H1 (cell line): ENCODE data around the gene SP7. TPM values are rescaled to one million over a fixed set of nuclear protein-coding genes. Genes with fewer than 3 reads are reported as not detected.

ENCODE experiments used
- CTCF ChIA-PET: fragments of 300-600 bp; sonication (Branson Sonifier 250); formaldehyde crosslinking; loops from one replicate; lab custom pipeline; 2021; ENCODE audit not compliant: partially characterized antibody; lab: Charles Lee
- POLR2A ChIA-PET: fragments of 300-600 bp; sonication (Branson Sonifier 250); formaldehyde crosslinking; loops from one replicate; lab custom pipeline; 2021; ENCODE audit warnings: inconsistent platforms; ENCODE audit not compliant: partially characterized antibody; lab: Charles Lee
- DNase-seq, 2 experiments: peaks; one replicate each; pipeline versions ENCODE4 v3.0.0 to v3.0.0-alpha.2; 2010 to 2022; ENCODE audit warnings: low spot score in 2 of 2, low read depth in 1 of 2, mixed read lengths in 1 of 2
- FAIRE-seq: peaks from 2 replicates; lab custom pipeline; 2011; peaks lifted over from hg19 to GRCh38; lab: Jason Lieb, UNC
- H2AFZ ChIP-seq: 2 replicates; pipeline ENCODE4 v1.8.1; 2012; ENCODE audit warnings: low read length, inconsistent platforms
- H2AK5ac ChIP-seq: 2 replicates; pipeline ENCODE4 v1.6.1; 2013; ENCODE audit warnings: low read depth, low read length
- H2BK120ac ChIP-seq: replicated peaks from 2 replicates; pipeline ENCODE3; 2013; ENCODE audit warnings: low read depth, low read length, inconsistent platforms
- H2BK12ac ChIP-seq: 2 replicates; pipeline ENCODE4 v1.6.1; 2013; ENCODE audit warnings: low read depth, low read length
- H2BK15ac ChIP-seq: 2 replicates; pipeline ENCODE4 v1.6.1; 2013; ENCODE audit warnings: low read length
- H2BK20ac ChIP-seq: 2 replicates; pipeline ENCODE4 v1.6.1; 2013; ENCODE audit warnings: low read length
- H2BK5ac ChIP-seq: 2 replicates; pipeline ENCODE4 v1.6.1; 2013; ENCODE audit warnings: low read depth, low read length
- H3K14ac ChIP-seq: 2 replicates; pipeline ENCODE4 v1.6.1; 2013; ENCODE audit warnings: inconsistent platforms; ENCODE audit not compliant: insufficient read length
- H3K18ac ChIP-seq: 2 replicates; pipeline ENCODE4 v1.6.1; 2013; ENCODE audit warnings: low read length; ENCODE audit errors: extremely low read depth
- H3K23ac ChIP-seq: 2 replicates; pipeline ENCODE4 v1.6.1; 2013; ENCODE audit warnings: inconsistent platforms; ENCODE audit not compliant: insufficient read length
- H3K23me2 ChIP-seq: 2 replicates; pipeline ENCODE4 v1.6.1; 2013; ENCODE audit warnings: low read depth, low read length
- H3K27ac ChIP-seq: 2 replicates; pipeline ENCODE4 v1.6.1; 2011; ENCODE audit warnings: low read depth, low read length, inconsistent platforms
- H3K27me3 ChIP-seq, 4 experiments: replicated peaks in 1 of 4; 1 replicate in 1 of 4; 2 replicates in 3 of 4; pipeline versions ENCODE4 v1.6.1 to v1.8.1; 2011 to 2013; ENCODE audit warnings: low read length in 3 of 4, mild to moderate bottlenecking in 3 of 4, inconsistent platforms in 2 of 4, mixed read lengths in 2 of 4, moderate library complexity in 1 of 4; ENCODE audit not compliant: control insufficient read depth in 3 of 4, insufficient read depth in 3 of 4; ENCODE audit errors: extremely low read depth in 1 of 4
- H3K36me3 ChIP-seq, 4 experiments: 2 replicates each; pipeline versions ENCODE4 v1.6.1 to v1.8.1; 2011 to 2013; ENCODE audit warnings: mild to moderate bottlenecking in 4 of 4, low read length in 3 of 4, moderate library complexity in 2 of 4, control low read depth in 1 of 4, inconsistent platforms in 1 of 4; ENCODE audit not compliant: insufficient read depth in 4 of 4, control insufficient read depth in 2 of 4
- H3K4ac ChIP-seq: replicated peaks from 2 replicates; pipeline ENCODE3; 2013; ENCODE audit warnings: low read length, low read depth, mixed read lengths, inconsistent platforms; ENCODE audit not compliant: insufficient read length
- H3K4me1 ChIP-seq, 4 experiments: replicated peaks in 1 of 4; 1 replicate in 1 of 4; 2 replicates in 3 of 4; pipeline versions ENCODE4 v1.6.1 to v1.8.1; 2011 to 2013; ENCODE audit warnings: low read length in 3 of 4, inconsistent platforms in 2 of 4, mixed read lengths in 1 of 4; ENCODE audit not compliant: insufficient read depth in 4 of 4, control insufficient read depth in 3 of 4
- H3K4me2 ChIP-seq, 2 experiments: 2 replicates each; pipeline versions ENCODE4 v1.6.1 to v1.8.1; 2011 to 2013; ENCODE audit warnings: low read depth in 2 of 2, low read length in 2 of 2, control low read depth in 1 of 2, inconsistent platforms in 1 of 2, mild to moderate bottlenecking in 1 of 2; ENCODE audit not compliant: insufficient read depth in 1 of 2
- H3K4me3 ChIP-seq, 4 experiments: fragments of 200-600, 300-600 bp in 1 of 4; sonication (generic), shearing (Covaris generic), sonication (Bioruptor Twin) in 1 of 4; 2 replicates each; pipeline versions ENCODE4 v1.5.1 to v1.8.1; 2011 to 2016; ENCODE audit warnings: low read length in 4 of 4, low read depth in 3 of 4, control low read depth in 2 of 4, inconsistent platforms in 2 of 4, mild to moderate bottlenecking in 2 of 4, mixed read lengths in 1 of 4, moderate library complexity in 1 of 4; ENCODE audit not compliant: insufficient read depth in 2 of 4; ENCODE audit errors: extremely low read depth in 1 of 4
- H3K56ac ChIP-seq: replicated peaks from 2 replicates; pipeline ENCODE3; 2013; ENCODE audit warnings: low read depth, mild to moderate bottlenecking, mixed read lengths, low read length, inconsistent platforms; ENCODE audit not compliant: insufficient read length
- H3K79me1 ChIP-seq: 2 replicates; pipeline ENCODE4 v1.6.1; 2013; ENCODE audit warnings: low read depth, low read length, control low read depth
- H3K79me2 ChIP-seq, 2 experiments: 2 replicates each; pipeline versions ENCODE4 v1.6.1 to v1.8.1; 2012 to 2013; ENCODE audit warnings: low read length in 2 of 2, mild to moderate bottlenecking in 2 of 2, inconsistent platforms in 1 of 2; ENCODE audit not compliant: insufficient read depth in 2 of 2, control insufficient read depth in 1 of 2
- H3K9ac ChIP-seq, 4 experiments: replicated peaks in 1 of 4; 1 replicate in 1 of 4; 2 replicates in 3 of 4; pipeline versions ENCODE4 v1.6.1 to v1.8.1; 2011 to 2013; ENCODE audit warnings: low read depth in 3 of 4, low read length in 3 of 4, control low read depth in 2 of 4, mild to moderate bottlenecking in 2 of 4, moderate library complexity in 2 of 4, inconsistent platforms in 1 of 4; ENCODE audit errors: extremely low read depth in 1 of 4
- H3K9me3 ChIP-seq, 2 experiments: 2 replicates each; pipeline versions ENCODE4 v1.6.1 to v1.8.1; 2012 to 2013; ENCODE audit warnings: mild to moderate bottlenecking in 2 of 2, moderate library complexity in 2 of 2, control low read depth in 1 of 2, inconsistent platforms in 1 of 2, low read depth in 1 of 2, low read length in 1 of 2, mixed read lengths in 1 of 2; ENCODE audit not compliant: insufficient read depth in 2 of 2
- H4K20me1 ChIP-seq, 2 experiments: replicated peaks in 1 of 2; 2 replicates each; pipeline versions ENCODE3 to v1.8.1; 2011 to 2013; ENCODE audit warnings: inconsistent platforms in 2 of 2, low read length in 2 of 2, mild to moderate bottlenecking in 1 of 2; ENCODE audit not compliant: insufficient read depth in 2 of 2, control insufficient read depth in 1 of 2
- H4K5ac ChIP-seq: 2 replicates; pipeline ENCODE4 v1.6.1; 2013; ENCODE audit warnings: low read length, low read depth, mixed read lengths, inconsistent platforms; ENCODE audit not compliant: insufficient read length
- H4K8ac ChIP-seq: 2 replicates; pipeline ENCODE4 v1.8.0; 2013; ENCODE audit warnings: mild to moderate bottlenecking, moderate library complexity, low read length, inconsistent platforms; ENCODE audit not compliant: insufficient read depth; ENCODE audit errors: extremely low read depth
- H4K91ac ChIP-seq: replicated peaks from 2 replicates; pipeline ENCODE3; 2013; ENCODE audit warnings: low read length, mixed read lengths, inconsistent platforms; ENCODE audit not compliant: insufficient read length
- ASH2L ChIP-seq: fragments of 200-600, 300-600 bp; sonication (generic); IDR thresholded peaks from one replicate; pipeline ENCODE4 v1.7.1; 2017; ENCODE audit warnings: low read length
- CEBPB ChIP-seq: IDR thresholded peaks from 2 replicates; pipeline ENCODE4 v1.6.1; 2012; ENCODE audit warnings: low read depth, low read length
- CHD2 ChIP-seq: IDR thresholded peaks from 2 replicates; pipeline ENCODE4 v1.6.1; 2012; ENCODE audit warnings: low read length, improper control_type of control experiment
- GABPA ChIP-seq: IDR thresholded peaks from 2 replicates; pipeline ENCODE4 v1.6.1; 2011; ENCODE audit warnings: mild to moderate bottlenecking, low read length, moderate library complexity, borderline replicate concordance; ENCODE audit not compliant: insufficient read depth
- PHF8 ChIP-seq: fragments of 200-600 bp; sonication (generic); conservative IDR thresholded peaks from 2 replicates; pipeline ENCODE4 v1.7.1; 2012; ENCODE audit warnings: low read depth, mild to moderate bottlenecking, inconsistent platforms, low read length, moderate library complexity
- POLR2A ChIP-seq, 2 experiments: IDR thresholded peaks; 1 replicate in 1 of 2; 2 replicates in 1 of 2; pipeline ENCODE4 v1.6.1; 2011; ENCODE audit warnings: low read depth in 2 of 2, low read length in 2 of 2, mild to moderate bottlenecking in 2 of 2; ENCODE audit errors: control extremely low read depth in 1 of 2
- SUZ12 ChIP-seq: fragments of 200-600 bp; sonication (generic); IDR thresholded peaks from 2 replicates; pipeline ENCODE4 v1.6.1; 2012; ENCODE audit warnings: mild to moderate bottlenecking, inconsistent platforms, low read length, moderate library complexity, mixed read lengths
- WGBS, 2 experiments: shearing (Covaris generic) in 1 of 2; methylation state at CpG; one replicate each; pipeline versions ENCODE4 v1.1.6 to v1.1.7; 2013 to 2015; ENCODE audit warnings: low lambda C conversion rate in 2 of 2, mixed read lengths in 2 of 2, inconsistent platforms in 1 of 2, low coverage in 1 of 2, missing lambda C conversion rate in 1 of 2; ENCODE audit not compliant: insufficient replicate concordance in 2 of 2, insufficient coverage in 1 of 2, insufficient read length in 1 of 2; ENCODE audit errors: extremely low coverage in 1 of 2, missing lambda C conversion rate in 1 of 2; 5-methylcytosine and 5-hydroxymethylcytosine counted together
- long read RNA-seq, 2 experiments: library from RNA in 1 of 2; library from capped mRNA in 1 of 2; stranded (forward); transcript quantifications; one replicate each; pipeline ENCODE4 v2.0.0, GENCODE V29; 2021; ENCODE audit warnings: inconsistent platforms in 1 of 2
- polyA minus RNA-seq, 3 experiments: library from RNA; depleted of rRNA, polyadenylated mRNA; stranded (reverse); fragments of >200 nt; gene quantifications; 1 replicate in 2 of 3; 2 replicates in 1 of 3; pipeline ENCODE4 v1.2.3, GENCODE V29; 2011
- polyA plus RNA-seq, 7 experiments: library from polyadenylated mRNA; depleted of rRNA in 3 of 7; stranded (reverse) in 5 of 7; unstranded in 2 of 7; fragments of >200 nt in 5 of 7; fragments of 200-250 nt in 2 of 7; gene quantifications; 1 replicate in 5 of 7; 2 replicates in 1 of 7; 4 replicates in 1 of 7; pipeline versions ENCODE4 v1.2.1 to v1.2.3, GENCODE V29; 2011 to 2013; ENCODE audit warnings: missing spikeins in 2 of 7, mixed read lengths in 2 of 7
- total RNA-seq: library from RNA; stranded (reverse); fragmentation: NEBNext Ultra II Directional; extraction: Animal tissue kit (Norgen Biotek cat#: 25700); gene quantifications from 2 replicates; pipeline ENCODE4 v1.2.1, GENCODE V29; 2021

The SP7 gene
- total RNA-seq = 0.13 TPM in 1 of 2 replicates, not detected in the other
- polyA plus RNA-seq (2011; rRNA removed) = 0.12 and 0.27 TPM in 2 replicates
- polyA plus RNA-seq (2011; cell fraction: cytosol; rRNA removed) = 0.09 TPM
- polyA plus RNA-seq (2011; cell fraction: nucleus; rRNA removed) = 0.26 TPM
- 0.09 to 0.19 TPM in 2 of 4 replicates, not detected in the others for polyA plus RNA-seq (2012, experiment 1 of 2)
- 0.05 TPM for polyA plus RNA-seq (2012, experiment 2 of 2)
- 0.06 TPM for polyA plus RNA-seq (2013, experiment 1 of 2)
- 0.07 TPM for polyA plus RNA-seq (2013, experiment 2 of 2)
- polyA minus RNA-seq (2011; rRNA and poly(A)+ RNA removed) = 0.07 TPM in 1 of 2 replicates, not detected in the other
- not detected for polyA minus RNA-seq (2011; cell fraction: cytosol; rRNA and poly(A)+ RNA removed)
- polyA minus RNA-seq (2011; cell fraction: nucleus; rRNA and poly(A)+ RNA removed) = not detected
- long read RNA-seq, experiment 1 = 0 reads
- long read RNA-seq, experiment 2 = 0 reads

DNA sequence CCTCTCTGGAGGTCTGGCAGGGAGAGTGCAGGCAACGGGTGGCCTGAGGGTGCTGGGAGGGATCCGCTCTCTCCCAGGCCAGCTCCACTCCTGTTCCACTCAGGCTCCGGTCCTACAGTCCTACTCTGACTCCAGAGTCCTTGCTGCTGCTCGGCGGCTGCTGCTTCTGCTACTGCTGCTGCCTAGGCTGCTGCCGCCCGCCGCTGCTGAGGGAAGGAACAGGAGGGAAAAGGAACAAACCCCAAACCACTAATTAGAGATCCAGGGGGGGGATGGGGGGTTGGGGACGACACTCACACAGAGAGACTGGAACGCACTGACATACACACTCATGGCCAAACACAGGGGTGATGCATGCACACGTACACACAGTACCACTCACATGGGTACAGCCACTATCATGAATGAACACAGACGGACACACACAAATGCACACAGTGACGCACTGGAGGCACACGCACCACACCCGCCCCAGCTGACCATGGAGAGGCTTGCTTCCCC, at the start of gene SP7:
SP7 (minus strand) TSS at position 174 of the 501 bp plus-strand sequence. CDS start 708 bp downstream, outside the sequence.
- peak within 1 kb of the TSS; percentile 93 for H3K18ac ChIP-seq
- CTCF ChIA-PET = interaction anchor here (0.6 to 21.2 kb wide), 11 partner anchors 9 to 177 kb away, joined by 3 to 381 read pairs (median 5); partner anchors contain the start of gene AAAS
- no peak within 1 kb of the TSS for H2BK120ac ChIP-seq
- H3K4ac ChIP-seq = no peak within 1 kb of the TSS
- H3K23me2 ChIP-seq = 0 out of 2 replicates have a peak, but pooled peaks cover 4% of the 10 kb centered on the region
- no peak within 1 kb of the TSS for H3K4me3 ChIP-seq
- H2AK5ac ChIP-seq = no peak within 1 kb of the TSS
- WGBS, 2 experiments = 87% methylated on average over 15 of the region's 15 CpGs; no CpG with 5 or more reads in 1 of the 2 experiments
- H3K9me3 ChIP-seq = no peaks in the 10 kb centered on the region
- no peaks in the 10 kb centered on the region for H4K20me1 ChIP-seq
- H3K56ac ChIP-seq = no peak within 1 kb of the TSS
- FAIRE-seq = no peak
- H4K8ac ChIP-seq = no peak within 1 kb of the TSS; the same call in 1 of the 2 replicates
- peak within 1 kb of the TSS; percentile 88 for H4K91ac ChIP-seq
- H4K5ac ChIP-seq = no peak within 1 kb of the TSS
- H2BK5ac ChIP-seq = peak within 1 kb of the TSS; percentile 66; the same call in 1 of the 2 replicates
- TF ChIP-seq SUZ12 = no peak
- no peak for TF ChIP-seq CHD2
- TF ChIP-seq POLR2A (IDR thresholded peaks at IDR 0.05; ENCODE audit: control extremely low read depth in 1 of 2, low read depth in 2 of 2, low read length in 2 of 2) = no peak
- TF ChIP-seq CEBPB = no peak
- no peak for TF ChIP-seq ASH2L
- no peak for TF ChIP-seq PHF8
- TF ChIP-seq GABPA = no peak
- peak within 1 kb of the TSS; percentile 95; the same call in 1 of the 2 replicates for H2BK12ac ChIP-seq
- no peaks in the 10 kb centered on the region for H3K79me1 ChIP-seq
- H3K79me2 ChIP-seq = no peaks in the 10 kb centered on the region
- POLR2A ChIA-PET = interaction anchor here (0.8 to 2.3 kb wide), 7 partner anchors 8 to 165 kb away, joined by 3 to 19 read pairs (median 5); partner anchors contain the start of gene TARBP2
- peak within 1 kb of the TSS in 1 of 2 experiments; percentile 39; a peak in 2 of 4 replicates for H3K4me2 ChIP-seq
- no peak within 1 kb of the TSS for H3K23ac ChIP-seq
- no peak within 1 kb of the TSS for H3K27ac ChIP-seq
- peak within 1 kb of the TSS; percentile 67; the same call in 1 of the 2 replicates for H2BK20ac ChIP-seq
- H2BK15ac ChIP-seq = peak within 1 kb of the TSS; percentile 100; the same call in 1 of the 2 replicates
- no peak within 1 kb of the TSS for H3K14ac ChIP-seq
- peaks cover 0 to 22% (median 1%) of the 10 kb centered on the region in 4 experiments; a peak in 4 of 7 replicates for H3K4me1 ChIP-seq
- DNase-seq = no peak
- H3K27me3 ChIP-seq = peaks cover 0 to 12% (median 5%) of the 10 kb centered on the region in 4 experiments; a peak in 3 of 7 replicates
- H2AFZ ChIP-seq = no peak within 1 kb of the TSS
- no peak within 1 kb of the TSS; a peak in 1 of 7 replicates for H3K9ac ChIP-seq
- no peaks in the 10 kb centered on the region for H3K36me3 ChIP-seq
